ENCODE results near the gene CPOX.
"Not testable (repeated sequence)": the region's sequence is repeated elsewhere in the genome, so short reads cannot be mapped to it uniquely, and the experiment has no call there.

CPOX gene

DNA sequence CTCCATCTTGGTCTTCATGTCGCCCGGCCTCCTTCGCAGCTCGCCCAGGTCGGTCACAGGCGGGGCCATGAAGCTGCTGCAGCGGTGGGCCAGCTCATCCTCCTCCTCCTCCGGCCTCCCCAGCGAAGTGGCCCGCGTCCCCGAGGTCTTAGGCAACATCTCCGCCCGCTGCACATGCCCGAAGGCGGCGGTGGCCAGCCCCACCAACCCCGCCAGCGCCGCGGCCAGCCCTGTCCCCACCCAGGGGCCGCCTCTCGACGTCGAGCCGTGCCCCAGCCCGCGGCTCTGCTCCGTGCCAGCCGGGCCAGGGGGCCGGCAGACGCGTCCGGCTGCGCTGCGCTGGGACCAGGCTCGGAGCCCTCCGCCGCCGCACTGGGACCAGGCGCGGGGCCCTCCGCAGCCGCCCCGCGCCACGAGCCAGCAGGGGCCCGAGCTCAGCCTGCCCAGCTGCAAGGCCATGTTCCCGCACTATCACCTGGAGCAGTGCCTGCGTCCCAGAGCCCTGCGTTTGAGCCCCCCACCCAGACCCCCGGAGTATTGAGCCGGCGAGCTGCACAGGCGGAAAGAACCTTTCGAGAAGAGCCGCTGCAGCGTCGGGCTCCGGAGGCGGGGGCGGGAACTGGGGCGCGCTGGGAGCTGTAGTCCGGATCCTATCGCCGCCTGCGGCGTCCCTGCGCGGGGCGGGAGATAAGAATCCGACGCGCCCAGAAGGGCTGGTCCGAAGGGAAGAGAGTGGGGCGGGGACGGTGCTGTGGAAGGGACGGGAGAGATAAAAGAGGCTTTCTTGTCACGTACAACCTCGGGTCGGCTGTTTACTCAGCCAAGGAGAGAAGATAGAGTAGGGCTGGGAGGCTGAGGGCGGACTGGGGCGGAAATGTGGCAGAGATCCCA lies at the start of gene CPOX:
TSS of gene CPOX (minus strand) at position 566 of the 891 bp plus-strand sequence. CDS start at position 459, 107 bp downstream.
- peak; percentile 90 for DNase-seq (ENCODE audit: low spot score)

DNA sequence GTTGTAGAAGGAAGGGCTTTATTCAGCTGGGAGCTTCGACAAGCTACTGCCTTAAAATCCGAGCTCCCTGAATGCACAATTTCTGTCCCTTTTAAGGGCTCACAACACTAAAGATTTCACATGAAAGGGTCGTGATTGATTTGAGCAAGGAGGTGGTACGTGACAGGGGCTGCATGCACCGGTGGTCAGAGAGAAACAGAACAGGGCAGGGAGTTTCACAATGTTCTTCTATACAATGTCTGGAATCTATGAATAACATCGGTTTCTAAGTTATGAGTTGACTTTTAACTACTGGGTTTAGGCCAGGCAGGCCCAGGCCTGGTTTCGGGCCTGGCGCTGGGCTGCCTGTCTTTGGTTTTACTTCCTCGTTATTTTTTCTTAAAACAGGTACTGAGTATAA lies 49.4 kb upstream of the CPOX start:
- not testable (repeated sequence) for DNase-seq (ENCODE audit: low spot score)

DNA sequence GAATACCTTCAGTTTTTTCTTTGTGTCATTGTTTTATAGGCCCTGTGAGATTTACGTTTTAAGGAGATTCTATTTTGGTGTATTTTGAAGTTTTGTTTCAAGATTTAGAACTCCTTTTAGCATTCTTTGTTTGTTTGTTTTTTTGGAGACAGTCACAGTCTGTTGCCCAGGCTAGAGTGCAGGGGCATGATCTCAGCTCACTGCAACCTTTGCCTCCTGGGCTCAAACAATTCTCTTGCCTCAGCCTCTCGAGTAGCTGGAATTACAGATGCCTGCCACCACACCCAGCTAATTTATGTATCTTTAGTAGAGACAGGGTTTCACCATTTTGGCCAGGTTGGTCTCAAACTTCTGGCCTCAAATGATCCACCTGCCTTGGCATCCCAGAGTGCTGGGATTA lies 48.3 kb upstream of the CPOX start:
- not testable (repeated sequence) for DNase-seq (ENCODE audit: low spot score)

DNA sequence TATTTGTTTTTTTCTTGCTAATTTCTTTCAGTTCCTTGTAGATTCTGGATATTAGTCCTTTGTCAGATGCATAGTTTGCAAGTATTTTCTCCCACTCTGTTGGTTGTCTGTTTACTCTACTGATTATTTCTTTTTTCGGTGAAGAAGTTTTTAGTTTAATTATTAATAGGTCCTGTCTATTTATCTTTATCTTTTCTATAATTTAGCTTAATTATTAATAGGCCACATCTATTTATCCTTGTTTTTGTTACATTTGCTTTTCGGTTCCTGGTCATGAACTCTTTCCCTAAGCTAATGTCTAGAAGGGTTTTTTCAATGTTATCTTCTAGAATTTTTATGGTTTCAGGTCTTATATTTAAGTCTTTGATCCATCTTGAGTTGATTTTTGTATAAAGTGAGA lies 45.1 kb upstream of the CPOX start:
- DNase-seq (ENCODE audit: low spot score) = not testable (repeated sequence)

DNA sequence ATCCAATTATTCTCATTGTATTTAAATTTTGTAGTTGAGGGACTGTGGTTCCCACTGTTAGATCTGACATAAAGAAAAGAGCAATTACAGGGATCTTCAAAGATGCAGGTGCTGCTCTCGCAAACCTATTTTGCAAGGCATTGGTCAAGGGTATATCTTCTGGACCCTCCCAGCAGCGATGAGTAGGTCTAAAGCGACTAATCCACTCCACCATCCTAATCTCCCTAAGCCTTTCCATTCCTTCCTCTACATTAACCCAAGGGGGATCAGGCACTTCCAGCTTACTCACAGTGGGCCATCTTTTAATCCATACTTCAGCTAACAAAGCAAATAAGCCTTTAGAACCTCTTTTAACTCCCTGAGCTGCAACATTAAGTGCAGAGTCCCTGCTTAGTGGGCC lies 37.0 kb upstream of the CPOX start:
- no peak for DNase-seq (ENCODE audit: low spot score)

DNA sequence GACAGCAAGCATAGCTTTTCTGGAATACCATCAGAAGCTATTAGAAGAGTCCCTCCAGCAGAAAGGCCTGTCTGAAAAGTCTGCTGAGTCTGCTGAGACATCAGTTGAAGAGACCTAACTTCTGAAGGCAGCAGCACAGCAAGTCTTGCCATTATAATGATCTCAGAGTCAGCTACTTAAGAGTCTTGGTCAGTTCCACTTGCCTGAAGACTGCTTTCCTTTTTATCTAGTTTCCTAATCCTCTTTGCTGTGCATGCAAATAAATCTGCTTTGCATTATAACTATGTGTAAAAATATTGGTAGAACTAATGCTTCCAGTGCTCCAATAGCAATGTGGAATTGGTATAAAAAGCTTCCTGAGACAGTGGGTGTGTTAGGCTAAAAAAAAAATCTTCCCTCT lies 34.9 kb upstream of the CPOX start:
- no peak for DNase-seq (ENCODE audit: low spot score)

DNA sequence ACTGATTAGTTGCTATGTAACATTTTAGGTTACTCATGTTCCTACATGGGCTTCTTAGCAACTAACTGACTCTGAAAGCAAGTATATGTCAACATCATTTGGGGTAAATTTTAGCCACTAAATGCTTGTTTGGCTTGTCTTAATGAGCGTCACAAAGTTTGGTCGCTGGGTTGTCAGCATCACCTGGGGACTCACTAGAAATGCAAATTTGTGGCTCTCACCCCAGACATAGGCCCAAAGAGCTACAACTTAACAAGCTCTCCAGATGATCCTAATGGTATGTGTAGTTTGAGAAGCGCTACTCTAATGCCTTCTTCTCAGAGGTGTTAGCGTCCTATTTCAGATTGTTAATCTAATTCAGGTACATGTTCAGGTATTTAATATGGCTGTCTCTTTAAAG lies 32.7 kb upstream of the CPOX start:
- no peak for DNase-seq (ENCODE audit: low spot score)

DNA sequence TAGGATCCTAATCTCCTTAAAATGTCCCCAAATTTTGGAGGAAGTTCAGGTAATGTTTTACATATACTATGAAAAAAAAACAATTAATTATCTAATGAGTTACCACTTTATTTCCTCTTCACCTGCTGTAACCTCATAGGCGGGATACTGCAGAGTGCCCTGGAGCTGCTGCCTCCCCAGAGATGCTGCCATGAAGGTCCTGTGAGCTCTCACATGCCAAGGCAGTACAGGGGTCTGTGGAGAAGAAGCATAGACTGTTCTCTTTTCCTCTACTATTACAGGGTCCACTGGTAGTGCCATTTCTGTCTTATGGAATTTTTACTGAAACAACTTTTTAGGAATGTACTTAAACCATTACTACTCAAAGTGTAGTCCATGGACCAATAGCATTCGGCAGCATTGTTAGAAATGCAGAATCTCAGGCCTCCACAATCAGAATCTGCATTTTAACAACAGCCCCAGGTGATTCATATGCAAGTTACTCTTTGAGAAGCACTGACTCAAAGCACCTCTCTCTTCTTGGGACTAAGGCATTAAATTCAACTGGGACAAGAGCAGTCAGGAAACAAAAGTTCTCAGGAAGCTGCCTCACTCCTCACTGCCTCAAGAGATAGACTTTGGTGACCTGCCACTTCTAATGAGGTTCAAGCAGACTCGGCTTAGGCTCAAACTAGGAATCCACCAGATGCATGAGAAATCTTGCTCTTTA lies 30.3 kb upstream of the CPOX start:
- no peak for DNase-seq (ENCODE audit: low spot score)

DNA sequence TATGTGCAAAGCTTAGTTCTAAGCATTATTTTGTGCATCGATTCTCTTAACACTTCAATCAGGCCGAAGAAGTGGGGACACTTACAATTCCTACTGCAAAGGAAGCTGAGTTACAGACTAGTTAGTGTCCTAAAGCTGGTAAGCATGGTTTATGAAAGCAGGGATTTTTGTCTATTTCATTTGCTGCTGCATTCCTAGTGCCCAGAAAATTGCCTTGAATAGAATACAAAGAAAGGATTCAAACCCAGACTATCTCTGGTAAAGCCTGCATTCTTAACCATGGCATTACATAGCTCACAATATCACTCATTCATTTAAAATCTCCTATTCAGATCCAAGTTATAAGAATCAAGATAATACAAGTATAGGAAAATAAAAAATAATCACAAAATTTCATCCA lies 24.4 kb upstream of the CPOX start:
- DNase-seq (ENCODE audit: low spot score) = no peak

DNA sequence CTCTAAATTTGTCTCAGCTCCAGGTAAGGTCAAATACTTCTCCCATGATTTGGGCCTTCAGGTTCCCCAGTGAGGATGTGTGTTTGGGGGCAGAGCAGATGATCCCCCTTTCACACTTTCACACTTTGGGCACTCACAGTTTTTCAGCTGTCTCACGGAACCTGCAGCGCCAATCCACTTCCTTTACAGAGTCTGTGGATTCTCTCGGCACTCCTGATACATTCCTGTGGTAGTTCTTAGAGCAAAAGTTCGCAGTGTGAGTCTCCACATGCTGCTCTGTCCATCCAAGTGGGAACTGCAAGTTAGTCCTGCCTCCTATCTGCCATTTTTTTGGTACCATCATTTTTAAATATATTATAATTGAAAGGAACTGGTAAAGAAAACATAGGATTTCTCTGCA lies 20.2 kb upstream of the CPOX start:
- DNase-seq (ENCODE audit: low spot score) = no peak

DNA sequence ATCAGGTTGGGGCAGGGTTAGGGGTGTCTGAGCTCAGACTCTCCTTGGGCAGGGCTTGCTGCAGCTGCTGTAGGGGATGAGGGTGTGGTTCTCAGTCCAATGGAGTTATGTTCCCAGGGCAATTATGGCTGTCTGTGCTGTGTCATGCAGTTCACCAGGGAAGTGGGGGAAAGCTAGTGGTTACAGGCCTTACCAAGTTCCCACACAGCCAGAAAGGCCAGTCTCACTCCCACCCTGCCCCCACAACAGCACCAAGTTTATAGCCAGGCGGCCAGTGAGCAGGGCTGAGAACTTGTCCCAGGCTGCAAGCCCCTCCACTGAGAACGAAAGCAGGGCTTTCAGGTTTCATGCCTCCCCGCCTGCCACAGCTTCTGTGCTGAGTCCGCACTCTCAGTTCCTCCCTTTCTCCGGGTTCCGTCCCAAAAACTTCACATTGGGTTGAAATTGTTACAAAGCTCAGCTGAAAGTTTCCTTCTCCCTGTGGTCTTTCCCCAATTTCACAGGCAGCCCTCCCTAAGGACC lies 19.6 kb upstream of the CPOX start:
- DNase-seq (ENCODE audit: low spot score) = no peak

DNA sequence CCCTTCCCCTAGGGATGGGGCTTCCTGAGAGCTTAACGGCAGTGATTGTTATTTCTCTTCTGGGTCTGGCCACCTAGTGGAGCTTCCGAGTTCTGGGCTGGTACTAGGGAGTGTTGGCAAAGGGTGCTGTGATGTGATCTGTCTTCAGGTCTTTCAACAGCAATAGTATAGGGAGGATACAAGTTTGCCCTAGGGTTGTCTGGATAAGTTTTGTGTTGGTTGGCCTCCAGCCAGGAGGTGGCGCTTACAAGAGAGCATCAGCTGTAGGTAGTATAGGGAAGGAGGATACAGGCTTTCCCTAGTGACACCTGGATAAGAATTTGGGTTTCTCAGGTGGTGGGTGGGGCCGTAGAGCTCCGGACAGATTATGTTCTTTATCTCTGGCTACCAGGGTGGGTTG lies 19.2 kb upstream of the CPOX start:
- DNase-seq (ENCODE audit: low spot score) = no peak

DNA sequence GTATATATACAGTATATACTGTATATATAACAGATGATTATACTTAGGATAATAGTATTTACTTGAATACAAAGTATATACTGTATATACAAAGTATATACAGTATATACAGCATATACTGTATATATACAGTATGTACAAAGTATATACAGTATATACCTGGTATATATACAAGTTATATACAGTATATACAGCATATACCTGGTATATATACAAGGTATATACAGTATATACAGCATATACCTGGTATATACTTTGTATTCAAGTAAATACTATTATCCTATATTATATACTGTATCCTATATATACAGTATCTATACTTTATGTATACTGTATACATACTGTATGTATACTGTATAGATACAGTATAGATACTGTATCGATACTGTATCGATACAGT lies 14.6 kb upstream of the CPOX start:
- no peak for DNase-seq (ENCODE audit: low spot score)

DNA sequence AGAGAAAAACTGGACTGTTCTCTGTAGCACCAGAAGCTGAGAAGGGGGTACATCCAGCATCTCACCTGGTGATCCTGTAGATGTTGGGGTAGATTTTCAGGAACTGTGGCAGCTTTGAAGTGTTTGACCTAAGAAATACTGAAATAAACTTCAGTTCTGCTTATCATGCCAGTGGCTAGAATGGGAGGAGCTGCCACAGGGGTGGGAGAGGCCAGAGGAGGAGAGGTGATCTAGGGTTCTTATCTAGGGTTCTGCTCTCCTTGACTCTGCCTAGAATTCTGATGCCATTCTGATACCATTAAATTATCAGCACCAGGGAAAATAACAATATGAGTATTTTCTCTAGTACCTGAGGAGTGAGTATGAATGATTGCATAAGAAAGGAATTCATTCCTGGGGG lies 10.2 kb upstream of the CPOX start:
- no peak for DNase-seq (ENCODE audit: low spot score)

DNA sequence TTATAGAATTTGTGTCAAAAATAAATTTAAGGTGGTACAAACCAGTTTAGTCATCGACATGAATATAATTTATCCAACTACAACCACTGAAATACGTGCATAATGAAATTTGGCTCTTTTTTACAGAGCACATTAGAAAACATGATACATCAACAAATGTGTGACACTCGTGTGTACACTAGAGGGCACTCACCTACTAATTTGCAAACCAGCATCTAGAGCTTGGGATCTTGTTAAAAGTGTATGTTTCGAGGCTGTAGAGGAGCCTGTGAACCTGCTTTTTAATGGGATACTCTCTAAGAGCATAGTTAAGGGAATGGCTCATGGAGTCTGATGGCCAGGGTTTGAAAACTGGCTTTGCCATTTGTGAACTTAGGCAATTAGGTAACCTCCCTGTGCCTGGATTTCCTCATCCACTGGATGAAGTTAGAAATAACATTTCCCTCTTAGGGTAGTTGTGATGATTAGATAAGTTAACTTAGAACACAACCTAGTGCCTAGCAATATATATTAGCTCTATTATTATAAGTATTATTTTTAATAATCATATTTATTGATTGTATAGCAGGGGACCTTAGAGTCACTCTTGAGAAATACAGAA lies 8.8 kb upstream of the CPOX start:
- peak; percentile 61 for DNase-seq (ENCODE audit: low spot score)

DNA sequence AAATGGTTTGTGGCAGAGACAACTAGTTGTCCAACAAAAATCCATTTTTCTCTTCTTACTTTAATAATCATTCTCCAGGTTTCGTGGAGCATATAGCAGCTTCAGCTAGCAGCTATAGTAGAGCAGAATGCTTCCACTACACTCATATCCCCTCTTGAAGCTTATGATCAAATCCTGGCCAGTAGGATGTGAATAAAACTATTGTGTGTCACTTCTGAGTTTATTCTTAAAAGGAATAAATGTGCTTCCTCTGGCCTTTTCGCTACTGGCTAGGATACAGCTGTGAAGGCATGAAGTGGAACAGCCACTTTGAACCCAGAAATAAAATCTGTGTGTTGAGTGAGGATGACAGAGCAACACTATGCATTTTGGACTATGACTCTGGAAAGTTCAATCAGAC lies 7.8 kb upstream of the CPOX start:
- no peak for DNase-seq (ENCODE audit: low spot score)

DNA sequence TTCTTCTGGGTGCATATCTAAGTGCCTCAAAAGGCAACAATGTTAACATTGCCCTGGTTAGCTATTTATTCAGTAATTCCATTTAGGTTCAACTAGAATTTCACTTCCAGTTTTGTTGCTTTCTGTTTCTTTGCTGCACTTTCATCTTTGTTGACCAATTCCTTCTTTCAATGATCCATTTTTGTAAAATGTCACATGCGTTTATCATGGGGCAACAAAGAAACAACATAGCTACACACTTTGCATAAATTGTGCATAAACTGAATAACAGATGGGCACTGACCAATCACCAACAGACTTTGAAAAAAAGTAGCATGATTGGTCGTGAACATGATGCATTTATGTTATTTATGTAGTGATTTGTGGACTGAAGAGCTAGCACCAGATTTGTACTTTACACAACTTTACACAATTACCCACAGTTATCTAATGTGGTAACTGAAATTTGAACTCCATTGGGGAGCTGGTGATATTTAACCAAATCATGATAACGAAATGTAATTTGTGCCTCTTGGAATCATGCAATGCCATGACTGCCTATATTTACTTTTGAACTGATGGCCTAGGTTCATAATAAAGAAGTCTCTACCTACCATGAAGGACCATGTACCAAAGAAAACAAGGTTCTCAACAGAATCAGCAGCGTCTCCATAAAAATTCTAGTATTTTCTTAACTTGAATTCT lies 7.1 kb upstream of the CPOX start:
- DNase-seq (ENCODE audit: low spot score) = no peak

DNA sequence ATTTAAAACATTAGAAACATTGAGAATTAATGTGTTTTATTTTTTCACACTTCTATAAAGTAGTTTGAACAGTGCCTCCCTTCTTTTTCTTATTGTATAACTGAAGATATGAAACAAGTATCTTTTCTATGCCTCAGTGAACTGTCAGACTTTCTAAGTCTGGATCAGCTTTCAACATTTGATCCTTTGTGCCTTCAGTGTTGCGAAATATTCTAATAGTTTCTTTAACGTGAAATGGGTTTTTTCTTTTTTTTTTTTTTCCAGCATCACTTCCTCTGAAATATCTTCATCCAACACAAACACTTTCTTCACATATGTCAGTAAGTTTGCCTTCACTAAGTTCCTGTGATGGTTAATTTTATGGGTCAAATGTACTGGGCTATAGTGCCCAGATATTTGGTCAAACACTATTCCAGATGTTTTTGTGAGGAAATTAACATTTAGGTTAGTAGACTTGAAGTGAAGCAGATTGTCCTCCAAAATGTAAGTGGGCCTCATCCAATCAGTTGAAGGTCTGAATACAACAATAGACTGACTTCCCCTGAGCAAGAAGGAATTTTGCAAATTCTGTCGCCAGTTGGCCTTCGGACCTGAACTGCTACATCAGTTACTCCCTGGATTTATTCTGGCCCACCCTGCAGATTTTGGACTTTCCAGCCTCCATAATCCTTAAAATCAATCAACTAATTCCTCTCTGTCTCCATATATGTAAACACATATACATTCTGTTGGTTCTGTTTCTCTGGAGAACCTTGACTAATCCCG lies 6.4 kb upstream of the CPOX start:
- DNase-seq (ENCODE audit: low spot score) = no peak

DNA sequence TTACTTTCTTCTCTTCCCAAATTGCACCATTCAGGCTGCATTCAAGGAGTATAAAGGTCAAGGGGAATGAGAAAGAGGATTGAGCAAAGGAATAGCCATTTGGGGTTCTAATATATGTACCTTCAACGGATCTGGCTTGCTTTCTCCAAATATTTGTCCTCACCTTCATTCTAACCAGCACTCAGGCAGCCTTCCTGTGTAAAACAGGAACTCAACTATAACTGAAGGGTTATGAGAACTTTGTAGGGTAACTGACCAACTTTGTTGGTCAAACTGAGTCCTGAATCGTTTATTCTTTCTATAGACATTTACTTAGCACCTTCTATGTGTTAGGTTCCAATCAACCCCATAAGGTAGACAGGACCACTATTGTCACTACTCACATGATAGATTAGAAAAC lies 5.1 kb upstream of the CPOX start:
- no peak for DNase-seq (ENCODE audit: low spot score)

DNA sequence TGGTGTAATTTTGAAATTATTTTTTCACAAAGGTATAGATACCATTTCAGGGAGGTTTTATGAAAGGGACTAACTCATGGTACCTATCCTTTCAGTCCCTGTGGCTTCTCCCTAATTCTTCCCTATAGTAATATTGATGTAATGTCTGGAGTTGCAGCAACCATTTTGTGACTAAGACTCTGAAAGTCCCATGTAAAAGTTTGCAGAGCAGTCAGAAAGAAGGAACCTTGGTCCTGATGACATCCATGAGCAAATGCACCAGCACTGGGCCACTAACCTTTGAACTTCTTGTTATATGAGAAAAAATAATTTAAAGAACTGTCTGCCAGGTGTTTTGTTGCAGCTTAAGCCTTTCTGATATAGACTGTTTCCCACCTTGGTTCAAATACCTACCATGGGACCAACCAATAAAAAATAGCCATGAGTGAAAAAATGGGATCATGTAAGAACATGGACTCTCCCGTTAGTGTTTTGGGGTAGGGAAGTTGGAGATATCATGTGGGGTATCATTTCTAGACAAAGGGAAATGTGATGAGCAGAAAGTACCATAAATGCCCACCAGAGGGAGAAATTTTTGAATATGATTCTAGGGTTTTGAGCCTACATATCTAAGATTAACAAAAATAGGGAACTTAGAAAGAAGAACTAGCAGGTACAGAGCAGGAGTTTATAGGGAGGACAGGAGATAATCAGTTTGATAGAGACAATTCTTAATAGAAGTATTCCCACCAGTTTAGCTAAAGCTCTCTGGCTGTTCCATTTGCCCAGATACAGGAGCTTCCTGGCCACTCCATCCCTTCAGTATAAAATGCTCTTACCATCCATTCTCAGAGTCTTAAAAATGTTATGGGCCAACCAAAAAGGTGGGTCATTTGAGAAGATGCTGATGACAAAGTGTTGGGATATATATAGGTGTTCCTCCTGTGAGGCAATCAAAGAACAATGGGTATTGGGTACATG lies 3.4 kb upstream of the CPOX start:
- no peak for DNase-seq (ENCODE audit: low spot score)
